Measurements from ENCODE around the gene UQCC2. TPM values are rescaled to one million over a fixed set of nuclear protein-coding genes. Genes with fewer than 3 reads are reported as not detected.

The UQCC2 gene
- total RNA-seq, 1 experiment from 2014 or later, result 81.0 TPM

DNA sequence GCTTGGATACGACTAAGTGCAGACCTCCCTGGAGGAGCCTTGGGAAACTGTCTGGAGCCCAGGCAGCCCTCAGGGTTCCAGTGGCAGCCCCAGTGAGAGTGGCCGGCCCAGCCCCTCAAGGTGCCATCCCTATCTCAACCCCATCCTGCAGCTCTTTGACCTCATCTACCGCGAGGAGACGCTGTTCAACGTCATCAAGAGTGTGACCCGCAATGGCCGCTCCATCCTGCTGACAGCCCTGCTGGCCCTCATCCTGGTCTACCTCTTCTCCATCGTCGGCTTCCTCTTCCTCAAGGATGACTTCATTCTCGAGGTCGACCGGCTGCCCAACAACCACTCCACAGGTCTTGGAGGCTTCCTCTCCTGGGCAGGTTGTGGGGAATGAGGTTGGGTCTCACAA, 20.7 kb downstream of the UQCC2 start:
- DNase-seq (ENCODE audit: low read depth), result no peak

DNA sequence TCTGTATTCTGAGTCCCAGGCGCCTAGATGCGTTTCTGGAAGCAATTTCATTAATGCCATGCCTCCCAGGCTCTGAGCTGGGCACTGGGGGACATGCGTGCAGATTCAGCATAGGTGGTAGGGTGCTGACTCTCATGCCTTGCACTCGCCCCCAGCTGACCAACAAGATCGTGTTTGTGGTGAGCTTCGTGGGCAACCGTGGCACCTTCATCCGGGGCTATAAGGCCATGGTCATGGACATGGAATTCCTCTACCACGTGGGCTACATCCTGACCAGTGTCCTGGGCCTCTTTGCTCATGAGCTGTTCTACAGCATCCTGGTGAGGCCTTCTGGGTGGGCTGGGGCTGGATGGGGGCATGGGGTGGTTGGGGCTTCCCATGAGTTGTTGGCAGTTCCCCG, 21.6 kb downstream of the UQCC2 start:
- peak; percentile 49 for DNase-seq (ENCODE audit: low read depth)

DNA sequence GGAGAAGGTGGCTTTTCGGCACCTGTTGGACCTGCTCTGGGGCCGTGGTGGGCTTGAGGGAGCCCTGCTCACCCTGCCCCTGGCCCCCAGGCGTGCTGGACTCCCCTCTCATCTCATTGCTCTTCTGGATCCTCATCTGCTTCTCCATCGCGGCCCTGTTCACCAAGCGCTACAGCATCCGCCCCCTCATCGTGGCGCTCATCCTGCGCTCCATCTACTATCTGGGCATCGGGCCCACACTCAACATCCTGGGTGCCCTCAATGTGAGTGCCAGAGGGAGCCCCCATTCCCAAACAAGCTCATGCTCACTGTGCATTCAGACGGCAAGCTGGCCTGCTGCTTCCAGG, 22.4 kb downstream of the UQCC2 start:
- DNase-seq (ENCODE audit: low read depth), result no peak

- no peak for DNase-seq (ENCODE audit: low read depth)
These were observed 22.9 kb downstream of the UQCC2 start for GRCh38 chr6:33688451-33689147.

DNA sequence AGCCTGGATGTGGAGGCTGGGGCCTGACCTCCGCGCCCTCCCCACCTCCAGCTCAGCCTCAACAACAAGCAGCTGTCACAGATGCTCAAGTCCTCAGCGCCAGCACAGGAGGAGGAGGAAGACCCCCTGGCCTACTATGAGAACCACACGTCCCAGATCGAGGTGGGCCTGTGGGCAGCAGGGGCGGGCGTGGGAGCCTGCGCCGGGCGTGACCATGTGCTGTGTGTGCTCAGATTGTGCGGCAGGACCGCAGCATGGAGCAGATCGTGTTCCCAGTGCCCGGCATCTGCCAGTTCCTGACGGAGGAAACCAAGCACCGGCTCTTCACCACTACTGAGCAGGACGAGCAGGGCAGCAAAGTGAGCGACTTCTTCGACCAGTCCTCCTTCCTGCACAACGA, 23.5 kb downstream of the UQCC2 start:
- DNase-seq (ENCODE audit: low read depth), result no peak

DNA sequence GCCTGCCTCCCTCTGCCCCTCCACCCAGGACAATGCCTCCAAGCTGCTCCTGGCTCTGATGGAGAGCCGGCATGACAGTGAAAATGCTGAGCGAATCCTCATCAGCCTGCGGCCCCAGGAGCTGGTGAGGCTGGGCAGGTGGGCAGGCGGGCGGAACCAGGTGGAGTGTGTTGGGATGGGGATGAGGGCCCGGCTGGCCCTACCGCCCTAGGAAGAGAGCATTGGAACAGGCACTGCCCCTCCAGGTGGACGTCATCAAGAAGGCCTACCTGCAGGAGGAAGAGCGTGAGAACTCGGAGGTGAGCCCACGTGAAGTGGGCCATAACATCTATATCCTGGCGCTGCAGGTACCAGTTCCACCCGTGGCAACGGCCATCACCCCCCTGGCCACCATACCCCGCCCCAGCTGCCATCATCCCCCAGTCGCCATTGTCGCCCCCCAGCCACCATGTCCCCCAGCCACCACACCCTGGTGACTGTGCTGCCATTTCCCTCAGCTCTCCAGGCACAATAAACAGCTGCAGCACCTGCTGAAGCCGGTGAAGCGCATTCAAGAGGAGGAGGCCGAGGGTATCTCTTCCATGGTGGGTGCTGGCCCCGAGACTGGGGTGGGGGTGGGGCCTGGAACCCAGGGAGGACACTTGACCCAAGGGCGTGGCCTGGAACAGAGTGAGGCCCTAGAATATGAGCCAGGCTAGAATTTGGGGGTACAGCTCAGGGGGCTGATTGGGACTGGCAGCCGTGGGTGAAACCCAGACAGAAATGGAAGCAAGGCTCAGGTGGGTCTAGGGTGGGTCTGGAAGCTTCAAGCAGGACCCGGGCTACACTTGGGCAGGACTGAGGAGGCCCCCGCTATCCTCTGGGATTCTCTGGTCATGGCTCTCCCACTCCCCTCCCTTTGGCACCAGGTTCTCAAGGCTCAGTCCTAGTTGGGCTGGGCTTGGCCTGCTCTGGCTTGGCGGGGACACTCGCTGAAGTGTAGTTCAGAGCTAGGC, 24.2 kb downstream of the UQCC2 start:
- DNase-seq (ENCODE audit: low read depth), result no peak

GRCh38 chr6:33686225-33686924, 25.1 kb downstream of the UQCC2 start:
- DNase-seq (ENCODE audit: low read depth), result no peak

- DNase-seq (ENCODE audit: low read depth), result no peak
These were observed 25.9 kb downstream of the UQCC2 start for GRCh38 chr6:33685411-33686224.

GRCh38 chr6:33684983-33685382, 26.5 kb downstream of the UQCC2 start:
- no peak for DNase-seq (ENCODE audit: low read depth)

GRCh38 chr6:33684428-33684896, 27.0 kb downstream of the UQCC2 start:
- DNase-seq (ENCODE audit: low read depth), result no peak

DNA sequence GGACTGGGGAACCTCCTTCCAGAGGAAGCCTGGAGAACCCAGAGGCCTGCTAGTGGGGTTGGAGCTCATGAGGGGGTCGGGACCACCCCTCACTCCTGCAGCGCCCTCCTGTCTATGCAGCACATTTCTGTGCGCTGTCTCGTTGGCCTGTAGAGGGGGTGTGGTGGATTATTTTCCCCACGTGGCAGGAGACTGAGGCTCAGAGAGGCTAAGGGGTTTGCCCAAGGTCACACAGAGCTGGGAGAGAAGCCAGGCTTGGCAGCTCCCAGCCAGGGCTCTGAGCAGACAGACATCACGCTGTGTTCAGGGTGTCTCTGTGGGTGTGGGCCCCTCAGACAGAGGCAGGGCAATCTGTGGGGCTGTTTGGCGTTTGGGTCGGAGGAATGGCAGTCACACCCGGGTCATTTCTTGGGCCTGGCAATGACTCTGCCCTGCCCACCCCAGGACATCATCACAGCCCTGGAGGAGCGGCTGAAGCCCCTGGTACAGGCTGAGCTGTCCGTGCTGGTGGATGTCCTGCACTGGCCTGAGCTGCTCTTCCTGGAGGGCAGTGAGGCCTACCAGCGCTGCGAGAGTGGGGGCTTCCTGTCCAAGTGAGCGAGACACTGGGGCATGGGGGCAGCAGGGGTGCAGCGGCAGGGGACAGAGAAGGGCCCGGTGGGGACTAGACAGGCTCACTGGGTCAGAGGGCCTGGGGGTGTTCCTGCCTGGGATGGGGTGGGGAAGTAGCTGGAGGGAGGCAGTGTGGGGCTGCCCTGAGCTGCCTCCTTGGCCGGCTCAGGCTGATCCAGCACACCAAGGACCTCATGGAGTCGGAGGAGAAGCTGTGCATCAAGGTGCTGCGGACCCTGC, 27.7 kb downstream of the UQCC2 start:
- no peak for DNase-seq (ENCODE audit: low read depth)

DNA sequence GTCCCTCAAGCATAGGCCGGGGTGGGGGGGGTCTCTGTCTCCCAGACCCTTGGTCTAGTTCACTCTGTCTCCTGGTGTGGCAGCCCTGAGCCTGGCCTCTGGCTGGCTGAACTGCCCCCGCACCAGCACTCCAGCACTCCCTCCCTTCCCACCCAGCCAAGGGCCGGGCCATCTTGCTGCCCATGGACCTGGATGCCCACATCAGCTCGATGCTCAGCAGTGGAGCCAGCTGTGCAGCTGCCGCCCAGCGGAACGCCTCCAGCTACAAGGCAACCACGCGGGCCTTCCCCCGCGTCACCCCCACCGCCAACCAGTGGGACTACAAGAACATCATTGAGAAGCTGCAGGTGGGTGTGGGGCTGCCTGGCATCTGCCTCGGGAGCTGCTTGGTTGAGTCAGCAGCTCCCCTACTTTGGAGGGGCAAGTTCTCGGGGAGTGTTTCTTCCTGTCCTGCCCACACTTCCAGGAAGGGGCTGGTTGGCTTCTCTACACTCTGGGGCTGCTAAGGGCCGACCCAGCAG, 28.4 kb downstream of the UQCC2 start:
- no peak for DNase-seq (ENCODE audit: low read depth)

GRCh38 chr6:33682341-33682740, 29.2 kb downstream of the UQCC2 start:
- DNase-seq (ENCODE audit: low read depth), result no peak

- DNase-seq (ENCODE audit: low read depth), result no peak
These were observed 31.7 kb downstream of the UQCC2 start for GRCh38 chr6:33679761-33680160.

DNA sequence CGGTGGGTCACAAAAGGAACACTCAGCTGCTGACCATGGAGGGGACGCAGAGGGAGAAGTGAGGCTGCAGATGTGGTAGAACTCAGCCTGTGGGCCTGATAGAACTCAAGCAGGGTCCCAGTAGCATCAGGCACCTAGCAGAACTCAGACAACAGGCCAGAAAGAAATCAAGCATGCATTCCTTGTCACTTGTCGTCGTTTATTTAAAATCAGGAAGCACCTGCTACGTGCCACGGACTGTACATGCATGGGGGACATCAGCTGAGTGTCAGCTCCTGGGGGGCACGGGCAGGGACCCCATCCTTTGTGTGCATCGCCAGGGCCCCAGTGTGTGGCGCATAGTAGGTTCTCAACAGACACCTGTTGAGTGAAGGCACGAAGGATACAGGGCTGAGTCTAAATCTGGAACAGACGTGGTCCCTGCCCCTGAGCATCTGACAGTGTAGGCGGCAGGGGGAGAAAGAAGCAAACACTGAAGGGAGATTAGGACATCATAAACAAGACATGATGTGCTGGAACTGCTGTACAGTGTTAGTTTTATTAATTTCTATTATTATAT, 32.5 kb downstream of the UQCC2 start:
- no peak for DNase-seq (ENCODE audit: low read depth)

GRCh38 chr6:33678233-33678931, 33.1 kb downstream of the UQCC2 start:
- DNase-seq (ENCODE audit: low read depth), result no peak

- no peak for DNase-seq (ENCODE audit: low read depth)
These were observed 33.8 kb downstream of the UQCC2 start for GRCh38 chr6:33677689-33678088.

DNA sequence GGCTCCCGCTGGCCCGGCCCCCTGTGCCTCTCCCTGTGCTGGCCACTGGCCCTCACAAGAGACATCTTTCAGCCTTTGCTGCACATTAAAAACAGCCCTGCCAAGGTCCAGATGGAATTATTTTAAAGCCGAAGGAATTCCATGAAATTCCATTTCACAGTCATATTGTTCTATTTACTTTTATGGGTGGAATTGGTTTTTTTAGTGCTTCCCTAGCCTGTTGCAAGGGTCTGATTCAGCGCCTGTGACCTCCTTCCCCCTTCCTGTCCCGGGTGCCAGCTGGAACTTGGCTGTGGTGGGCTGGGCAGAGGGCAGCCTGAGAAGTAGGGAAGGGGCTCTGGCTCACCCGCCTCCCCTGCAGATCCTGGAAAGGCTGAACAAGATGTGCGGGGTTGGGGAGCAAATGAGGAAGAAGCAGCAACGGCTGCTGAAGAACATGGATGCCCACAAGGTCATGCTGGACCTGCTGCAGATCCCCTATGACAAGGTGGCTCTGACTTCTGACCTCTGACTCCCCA, 34.3 kb downstream of the UQCC2 start:
- no peak for DNase-seq (ENCODE audit: low read depth)
